Uterus (tissue), 2 donors: ENCODE measurements around the gene TCL1B.

Experiments
- POLR2A ChIP-seq, 2 donors: fragments of 450-650 bp; IDR thresholded peaks; one replicate each; pipeline ENCODE4 v1.6.1; 2016; ENCODE audit warnings: antibody characterized with exemption in 2 of 2, mild to moderate bottlenecking in 1 of 2, moderate library complexity in 1 of 2
- TF ChIP-seq, protein P1 (sequence below), 4 experiments: fragments of 200-600 bp in 2 of 4; fragments of 450-650 bp in 2 of 4; sonication (generic) in 2 of 4; IDR thresholded peaks; one replicate each; pipeline ENCODE4 v1.5.1; 2016 to 2019; ENCODE audit warnings: antibody characterized with exemption in 4 of 4, mild to moderate bottlenecking in 2 of 4, moderate library complexity in 1 of 4

- TF ChIP-seq, protein P1, sequence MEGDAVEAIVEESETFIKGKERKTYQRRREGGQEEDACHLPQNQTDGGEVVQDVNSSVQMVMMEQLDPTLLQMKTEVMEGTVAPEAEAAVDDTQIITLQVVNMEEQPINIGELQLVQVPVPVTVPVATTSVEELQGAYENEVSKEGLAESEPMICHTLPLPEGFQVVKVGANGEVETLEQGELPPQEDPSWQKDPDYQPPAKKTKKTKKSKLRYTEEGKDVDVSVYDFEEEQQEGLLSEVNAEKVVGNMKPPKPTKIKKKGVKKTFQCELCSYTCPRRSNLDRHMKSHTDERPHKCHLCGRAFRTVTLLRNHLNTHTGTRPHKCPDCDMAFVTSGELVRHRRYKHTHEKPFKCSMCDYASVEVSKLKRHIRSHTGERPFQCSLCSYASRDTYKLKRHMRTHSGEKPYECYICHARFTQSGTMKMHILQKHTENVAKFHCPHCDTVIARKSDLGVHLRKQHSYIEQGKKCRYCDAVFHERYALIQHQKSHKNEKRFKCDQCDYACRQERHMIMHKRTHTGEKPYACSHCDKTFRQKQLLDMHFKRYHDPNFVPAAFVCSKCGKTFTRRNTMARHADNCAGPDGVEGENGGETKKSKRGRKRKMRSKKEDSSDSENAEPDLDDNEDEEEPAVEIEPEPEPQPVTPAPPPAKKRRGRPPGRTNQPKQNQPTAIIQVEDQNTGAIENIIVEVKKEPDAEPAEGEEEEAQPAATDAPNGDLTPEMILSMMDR (IDR thresholded peaks at IDR 0.05) = no peak
- TF ChIP-seq POLR2A (IDR thresholded peaks at IDR 0.05) = no peak
These were observed 36.4 kb downstream of the TCL1B start for GRCh38 chr14:95722525-95723190.
